ENCODE measurements around the gene MYL3.
A peak's percentile ranks its signal among the peaks of the same experiment; 100 is the strongest.

MYL3 gene

DNA sequence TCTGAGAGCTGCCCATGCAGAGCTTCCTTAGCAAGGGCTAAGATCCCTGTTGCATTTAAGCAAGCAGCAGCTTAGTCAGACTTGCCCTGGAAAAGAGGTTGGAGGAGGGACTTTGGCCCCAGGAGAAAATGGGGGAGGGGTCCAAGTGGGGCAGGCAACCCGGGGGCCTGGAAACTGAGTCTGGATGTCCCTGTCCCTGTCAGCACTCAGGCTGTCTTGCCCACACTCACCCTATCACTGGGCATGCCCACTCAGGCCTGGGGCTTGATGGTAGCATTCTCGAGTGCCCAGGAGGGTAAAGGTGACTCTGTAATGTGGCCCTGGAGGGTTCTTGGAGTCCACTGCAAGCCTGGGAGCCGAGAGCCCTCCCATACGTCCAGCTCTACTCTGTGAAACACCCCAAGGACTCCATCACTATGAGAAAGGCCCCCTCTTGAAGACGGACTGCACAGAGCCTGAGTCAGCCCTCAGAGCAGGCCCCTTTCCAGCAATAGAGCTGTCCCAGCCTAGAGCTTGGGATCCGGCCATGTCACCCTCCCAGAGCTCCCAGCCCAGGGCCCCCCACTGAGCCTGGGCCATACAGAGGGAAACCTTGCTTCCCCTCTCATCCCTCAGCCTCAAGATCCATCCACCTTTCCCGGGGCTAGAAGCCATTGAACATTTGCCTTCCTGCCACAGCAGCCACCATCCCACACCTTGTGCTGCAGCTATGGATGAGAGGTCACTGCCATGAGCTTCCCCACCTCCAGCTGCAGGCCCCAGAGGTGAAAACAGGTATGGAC lies 13.4 kb downstream of the MYL3 start:
- DNase-seq (ENCODE audit: low spot score) = no peak

DNA sequence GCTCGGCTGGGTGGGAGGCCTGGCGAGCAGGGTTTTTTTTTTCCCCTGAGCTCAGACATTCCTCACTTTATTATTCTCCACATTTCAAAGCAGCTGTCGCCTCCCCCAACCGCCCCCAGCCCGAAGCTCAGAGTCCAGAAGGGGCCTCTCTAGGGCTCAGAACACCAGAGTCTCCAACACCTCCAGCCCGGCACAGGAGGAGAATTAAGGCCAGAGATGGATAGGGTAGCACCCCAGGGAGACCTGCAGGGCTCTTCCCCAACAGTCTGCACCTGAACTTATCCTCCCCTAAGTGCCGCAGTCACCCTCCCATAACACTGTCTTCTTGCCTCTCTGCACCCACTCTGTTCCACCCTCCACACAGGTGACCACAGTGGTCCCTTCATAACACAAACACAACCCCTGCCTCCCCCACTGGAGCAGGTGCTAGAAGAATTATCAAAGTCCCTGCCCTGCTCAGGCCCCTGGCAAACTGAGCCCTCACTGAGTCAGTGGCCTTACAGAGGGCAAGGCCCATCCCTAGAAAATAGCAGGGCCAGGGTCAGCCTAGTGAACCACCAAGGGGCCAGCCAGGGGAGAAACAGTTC lies 14.1 kb downstream of the MYL3 start:
- DNase-seq (ENCODE audit: low spot score) = no peak

DNA sequence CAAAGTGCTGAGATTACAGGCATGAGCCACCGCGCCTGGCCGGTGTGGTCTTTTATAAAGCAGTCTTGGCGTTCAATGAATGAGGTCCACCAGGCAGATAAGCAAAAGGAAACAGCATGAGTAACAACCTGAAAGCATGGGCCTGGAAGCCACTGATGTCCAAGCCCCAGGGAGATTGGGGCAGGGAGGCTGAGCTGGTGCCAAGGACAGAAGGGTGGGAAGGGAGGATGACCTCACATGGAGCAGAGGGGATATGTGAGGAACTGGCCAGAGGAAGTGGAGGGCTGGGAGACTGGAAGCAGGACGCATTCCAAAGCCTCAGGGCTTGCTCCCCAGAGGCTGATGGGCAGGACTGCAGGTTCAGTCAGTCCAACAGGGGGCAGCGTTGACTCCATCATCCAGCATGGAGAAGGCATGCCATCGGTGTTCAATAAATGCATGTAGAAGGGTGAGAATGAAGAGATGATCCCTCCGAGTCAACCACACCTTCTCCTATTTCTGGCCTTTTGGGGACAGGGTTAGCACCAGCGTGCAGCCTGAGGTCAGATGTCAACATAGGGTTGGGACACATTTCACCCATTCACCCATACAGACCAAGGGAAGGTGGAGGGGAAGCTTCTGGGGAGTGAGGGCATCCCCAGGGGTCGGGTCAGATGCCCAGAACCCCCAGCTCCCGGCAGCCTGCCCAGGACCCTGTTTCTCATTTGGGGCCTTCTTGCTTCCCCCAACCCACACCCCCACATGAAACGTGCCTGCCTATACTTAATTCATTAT lies 14.8 kb downstream of the MYL3 start:
- DNase-seq (ENCODE audit: low spot score) = peak; percentile 51

DNA sequence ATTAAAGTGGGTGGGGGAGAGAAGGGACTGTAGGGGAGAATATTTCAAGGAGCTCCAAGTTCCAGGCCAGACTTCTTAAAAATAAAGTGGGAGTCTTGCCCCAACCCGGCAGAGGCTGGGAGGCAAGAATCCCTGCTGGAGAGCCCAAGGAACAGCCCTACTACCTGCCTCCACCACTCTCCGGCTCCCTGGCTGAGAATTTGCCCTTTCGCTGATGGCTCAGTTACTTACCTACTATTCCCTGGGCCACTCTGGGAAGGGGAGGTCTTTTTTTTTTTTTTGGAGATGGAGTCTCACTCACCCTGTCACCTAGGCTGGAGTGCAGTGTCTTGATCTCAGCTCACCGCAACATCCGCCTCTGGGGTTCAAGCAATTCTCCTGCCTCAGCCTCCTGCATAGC lies 15.5 kb downstream of the MYL3 start:
- DNase-seq (ENCODE audit: low spot score) = no peak

DNA sequence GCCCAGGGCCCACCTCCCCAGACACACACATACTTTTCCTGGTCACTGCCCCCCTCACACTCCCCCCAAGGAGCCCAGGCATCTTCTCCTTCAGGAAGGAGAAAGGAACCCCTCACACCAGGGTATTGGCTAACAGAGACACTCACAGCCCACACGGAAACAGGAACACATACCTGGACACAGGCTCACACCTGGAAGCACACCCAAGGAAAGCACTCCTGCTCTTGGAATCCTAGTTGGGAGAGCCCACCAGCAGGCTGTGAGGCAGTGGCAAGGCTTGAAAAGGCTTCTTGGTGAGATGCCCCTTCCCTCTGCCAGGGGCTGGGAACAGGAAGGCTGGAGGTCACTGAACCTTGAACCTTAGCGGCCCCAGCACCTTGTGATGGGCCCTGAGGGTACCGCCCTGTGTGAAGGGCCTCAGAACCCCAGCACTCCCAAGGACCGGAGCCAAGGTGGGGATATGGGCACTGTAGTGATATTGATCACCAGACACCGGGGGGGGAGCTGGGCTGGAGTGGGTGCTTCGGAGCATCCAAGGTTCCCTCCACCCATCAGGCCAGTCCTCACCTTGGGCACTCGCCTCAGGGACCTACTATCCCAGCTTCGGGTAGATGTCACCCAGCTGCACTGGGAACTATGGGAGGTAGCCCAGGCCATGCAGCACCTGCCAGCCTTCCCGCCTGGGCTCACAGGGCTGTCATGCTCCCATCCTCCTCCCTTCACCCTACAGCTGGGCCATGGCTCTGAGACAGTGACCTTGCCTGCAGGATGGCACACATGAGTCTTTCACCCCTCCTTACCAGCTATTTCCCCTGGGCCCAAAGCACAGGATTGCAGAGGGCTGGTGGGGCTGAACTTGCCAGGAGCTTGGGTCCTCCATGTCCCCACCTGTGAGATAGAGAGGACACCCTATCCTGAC lies 16.4 kb downstream of the MYL3 start:
- no peak for DNase-seq (ENCODE audit: low spot score)

DNA sequence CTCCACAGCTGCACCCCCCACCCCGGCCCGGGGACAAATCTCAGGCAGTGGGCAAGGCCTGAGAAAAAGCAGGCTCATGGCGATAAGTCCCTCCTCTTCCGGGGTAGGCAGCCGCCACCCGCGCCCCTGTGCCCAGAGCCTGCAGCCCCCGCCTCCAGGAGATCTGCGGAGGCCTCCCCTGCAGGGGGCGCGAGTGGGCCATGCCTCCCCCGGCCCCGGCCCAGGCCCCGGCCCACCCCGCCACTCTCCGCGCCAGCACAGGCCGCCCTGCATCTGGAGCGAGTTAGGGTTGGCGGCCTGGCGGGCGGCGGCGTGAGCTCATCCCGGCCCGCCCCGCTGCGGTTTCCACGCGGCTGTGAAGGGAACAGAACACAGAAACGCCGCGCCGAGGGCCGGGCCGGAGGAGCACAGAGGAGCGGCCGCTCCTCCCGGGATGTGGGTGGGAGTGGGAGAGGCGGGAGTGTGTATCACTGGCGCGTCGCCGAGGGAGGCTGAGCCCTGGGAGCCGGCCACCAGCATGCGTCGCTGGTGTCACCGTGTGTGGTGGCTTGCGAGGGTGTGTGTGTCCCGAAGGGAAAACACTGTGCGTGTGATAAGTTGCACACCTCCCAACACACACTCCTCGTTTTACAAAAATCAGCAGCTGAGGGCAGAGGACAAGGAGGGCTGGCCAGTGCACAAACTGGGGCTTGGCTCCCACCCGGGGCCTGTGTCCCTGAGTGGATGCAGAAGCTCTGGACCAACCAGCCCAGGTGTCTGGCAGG lies 17.2 kb downstream of the MYL3 start:
- DNase-seq (ENCODE audit: low spot score) = peak; percentile 83

DNA sequence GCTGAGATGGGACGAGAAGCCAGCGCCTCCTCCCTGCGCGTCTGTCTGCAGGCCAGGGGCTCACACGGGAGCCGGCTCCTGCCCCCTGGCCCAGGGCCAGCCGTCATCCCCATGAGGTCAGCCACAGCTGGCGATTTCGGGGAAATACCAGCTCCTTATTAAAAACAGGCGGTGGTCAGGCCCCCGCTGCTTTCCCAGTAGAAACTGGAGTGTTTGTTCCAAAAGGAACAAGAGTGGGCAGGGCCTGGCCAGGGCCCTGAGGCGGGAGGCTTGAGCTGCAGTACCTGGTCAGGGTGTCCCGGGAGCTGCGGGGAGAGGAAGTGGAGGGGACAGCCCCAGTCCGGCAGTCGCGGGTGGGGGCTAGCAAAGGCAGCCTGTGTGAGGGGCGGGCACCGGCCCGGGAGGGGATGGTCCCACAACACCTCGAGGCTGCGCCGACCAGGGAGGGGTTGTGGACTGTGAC lies 17.8 kb downstream of the MYL3 start:
- peak; percentile 76 for DNase-seq (ENCODE audit: low spot score)

- no peak for DNase-seq (ENCODE audit: low spot score)
Measured at GRCh38 chr3:46844881-46845312, 18.3 kb downstream of the MYL3 start.

GRCh38 chr3:46844397-46844796 lies 18.8 kb downstream of the MYL3 start:
- DNase-seq (ENCODE audit: low spot score) = no peak

GRCh38 chr3:46843508-46843907 lies 19.7 kb downstream of the MYL3 start:
- DNase-seq (ENCODE audit: low spot score) = no peak

DNA sequence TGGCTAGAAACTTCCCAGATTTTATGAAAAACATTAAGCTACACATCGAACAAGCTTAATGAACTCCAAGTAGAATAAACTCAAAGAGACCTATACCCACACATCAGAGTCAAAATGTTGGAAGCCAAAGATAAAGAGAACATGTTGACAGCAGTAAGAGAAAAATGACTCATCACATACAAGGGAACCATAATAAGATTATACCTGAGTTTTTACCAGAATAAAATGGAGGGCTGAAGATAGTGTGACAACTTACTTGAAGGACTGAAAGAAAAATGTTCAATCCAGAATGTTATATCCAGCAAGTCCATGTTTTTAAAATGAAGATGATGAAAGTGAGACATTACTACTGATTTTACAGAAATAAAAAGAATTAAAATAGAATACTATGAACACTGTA lies 22.8 kb downstream of the MYL3 start:
- no peak for DNase-seq (ENCODE audit: low spot score)

DNA sequence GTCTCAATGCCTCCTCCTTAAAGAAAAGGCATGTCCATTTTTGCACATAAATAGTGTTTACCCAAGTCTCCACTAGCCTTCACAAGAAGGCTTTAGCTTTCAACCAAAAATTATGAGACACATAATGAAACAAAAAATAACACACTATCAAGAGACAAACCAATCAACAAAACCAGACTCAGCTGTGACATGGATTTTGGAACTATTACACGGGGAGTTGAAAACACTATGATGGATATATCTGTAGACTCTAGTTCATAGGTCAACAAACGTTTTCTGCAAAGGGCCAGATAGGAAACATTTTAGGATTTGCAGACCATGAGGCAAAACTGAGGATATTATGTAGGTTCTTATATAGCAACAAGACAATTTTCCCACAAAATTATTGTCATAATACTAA lies 24.9 kb downstream of the MYL3 start:
- no peak for DNase-seq (ENCODE audit: low spot score)

- no peak for DNase-seq (ENCODE audit: low spot score)
Measured at GRCh38 chr3:46835491-46835890, 27.8 kb downstream of the MYL3 start.

- DNase-seq (ENCODE audit: low spot score) = no peak
Measured at GRCh38 chr3:46835054-46835453, 28.2 kb downstream of the MYL3 start.

GRCh38 chr3:46833346-46834300 lies 29.6 kb downstream of the MYL3 start:
- no peak for DNase-seq (ENCODE audit: low spot score)

DNA sequence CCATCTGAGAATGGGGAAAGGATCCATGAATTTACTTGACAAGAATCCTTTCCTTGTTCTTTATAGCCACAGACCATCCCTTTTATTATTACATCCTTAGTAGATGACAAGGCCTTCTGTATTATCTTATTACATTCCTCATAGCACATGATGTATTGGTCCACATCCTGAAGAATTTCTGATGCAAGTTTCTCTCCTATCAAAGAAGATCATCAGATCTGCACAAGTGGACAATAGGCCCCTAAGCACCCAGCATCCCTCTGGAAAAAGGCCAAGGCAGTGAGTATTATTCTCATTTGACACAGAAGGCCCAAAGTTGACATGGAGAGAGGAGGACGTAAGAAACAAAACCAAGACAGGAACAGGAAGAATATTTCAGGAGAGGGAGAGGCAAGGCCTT lies 31.4 kb downstream of the MYL3 start:
- no peak for DNase-seq (ENCODE audit: low spot score)

DNA sequence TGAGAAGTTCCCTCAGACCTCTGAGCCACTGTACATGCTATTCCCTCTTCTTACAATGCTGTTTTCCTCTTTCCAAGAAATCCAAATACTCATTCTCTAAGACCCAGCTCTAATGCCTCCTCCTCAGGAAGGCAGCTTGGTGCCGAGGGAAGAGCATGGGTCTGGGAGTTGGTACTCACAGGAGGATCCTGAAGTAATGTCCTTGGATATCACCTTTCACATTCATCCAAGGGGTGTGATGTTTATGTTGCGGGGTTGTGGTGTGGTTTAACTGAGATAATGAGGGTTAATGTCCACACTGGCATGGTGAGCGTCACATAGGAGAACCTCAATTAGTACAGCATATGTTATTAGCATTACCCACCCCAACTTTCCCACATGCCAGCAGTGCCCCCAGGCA lies 31.9 kb downstream of the MYL3 start:
- no peak for DNase-seq (ENCODE audit: low spot score)

- DNase-seq (ENCODE audit: low spot score) = no peak
Measured at GRCh38 chr3:46830801-46831200, 32.4 kb downstream of the MYL3 start.

- DNase-seq (ENCODE audit: low spot score) = no peak
Measured at GRCh38 chr3:46829699-46830208, 33.5 kb downstream of the MYL3 start.

DNA sequence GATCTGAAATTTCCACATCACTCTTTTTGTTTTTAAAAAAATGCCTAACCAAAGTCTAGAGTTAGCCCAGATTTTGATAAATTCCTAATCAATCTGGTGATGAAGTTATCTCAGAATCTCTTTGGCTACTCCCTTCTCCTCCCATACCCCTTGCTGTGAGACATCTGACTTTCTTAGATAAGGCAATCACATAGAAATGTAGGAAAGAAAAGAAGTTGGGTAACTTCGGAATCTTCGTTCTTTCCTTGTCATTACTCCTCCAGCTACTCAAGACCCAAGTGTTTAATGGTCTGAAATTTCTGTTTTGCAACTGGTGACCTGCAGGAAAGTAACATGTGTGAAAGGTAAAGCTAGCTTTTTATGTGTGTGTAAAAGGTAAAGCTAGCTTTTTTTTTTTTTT lies 37.8 kb downstream of the MYL3 start:
- no peak for DNase-seq (ENCODE audit: low spot score)
